Neuronal stem cell (in vitro differentiated cells): Measurements from ENCODE around the gene SPEM3.
"Not testable (repeated sequence)": the region's sequence is repeated elsewhere in the genome, so short reads cannot be mapped to it uniquely, and the experiment has no call there.

Source experiments
- DNase-seq: peaks from one replicate; pipeline ENCODE4 v3.0.0-alpha.2; 2013; ENCODE audit warnings: low spot score
- H2AFZ ChIP-seq: one replicate; pipeline ENCODE4 v1.6.1; 2013; ENCODE audit warnings: mild to moderate bottlenecking, low read length, inconsistent platforms
- H2AK5ac ChIP-seq: 2 replicates; pipeline ENCODE4 v1.6.1; 2013; ENCODE audit warnings: low read depth, mild to moderate bottlenecking, inconsistent platforms, low read length, moderate library complexity, mixed read lengths
- H2BK120ac ChIP-seq: 2 replicates; pipeline ENCODE4 v1.6.1; 2013; ENCODE audit warnings: low read depth, mild to moderate bottlenecking, inconsistent platforms, low read length, moderate library complexity, mixed read lengths
- H2BK12ac ChIP-seq: one replicate; pipeline ENCODE4 v1.6.1; 2013; ENCODE audit warnings: low read length, inconsistent platforms
- H2BK15ac ChIP-seq: 2 replicates; pipeline ENCODE4 v1.6.1; 2013; ENCODE audit warnings: mild to moderate bottlenecking, low read length, inconsistent platforms, mixed read lengths
- H2BK5ac ChIP-seq: one replicate; pipeline ENCODE4 v1.6.1; 2013; ENCODE audit warnings: inconsistent platforms, mild to moderate bottlenecking, low read length, moderate library complexity
- H3K14ac ChIP-seq: one replicate; pipeline ENCODE4 v1.6.1; 2013; ENCODE audit warnings: low read length, inconsistent platforms
- H3K18ac ChIP-seq: 2 replicates; pipeline ENCODE4 v1.6.1; 2013; ENCODE audit warnings: low read length, inconsistent platforms
- H3K23ac ChIP-seq: 2 replicates; pipeline ENCODE4 v1.6.1; 2013; ENCODE audit warnings: low read depth, mild to moderate bottlenecking, mixed read lengths, low read length, inconsistent platforms; ENCODE audit not compliant: poor library complexity
- H3K27ac ChIP-seq: replicated peaks from 3 replicates; pipeline ENCODE4 v1.5.1; 2013; ENCODE audit warnings: low read length, inconsistent platforms
- H3K27me3 ChIP-seq, 3 experiments: 2 replicates each; pipeline ENCODE4 v1.6.1; 2013; ENCODE audit warnings: low read length in 3 of 3, mild to moderate bottlenecking in 2 of 3, inconsistent platforms in 1 of 3, low read depth in 1 of 3, mixed read lengths in 1 of 3, moderate library complexity in 1 of 3; ENCODE audit not compliant: control insufficient read depth in 3 of 3, insufficient read depth in 3 of 3
- H3K36me3 ChIP-seq, 2 donors: replicated peaks in 1 of 2; 2 replicates each; pipeline ENCODE4 v1.6.1; 2013; ENCODE audit warnings: low read length in 2 of 2; ENCODE audit not compliant: control insufficient read depth in 2 of 2, insufficient read depth in 2 of 2
- H3K4ac ChIP-seq: 2 replicates; pipeline ENCODE4 v1.6.1; 2013; ENCODE audit warnings: inconsistent platforms, mild to moderate bottlenecking, low read length, moderate library complexity
- H3K4me1 ChIP-seq, 2 donors: 1 replicate in 1 of 2; 2 replicates in 1 of 2; pipeline ENCODE4 v1.6.1; 2013; ENCODE audit warnings: low read length in 2 of 2, low read depth in 1 of 2; ENCODE audit not compliant: control insufficient read depth in 2 of 2, insufficient read depth in 1 of 2
- H3K4me2 ChIP-seq: one replicate; pipeline ENCODE4 v1.6.1; 2013; ENCODE audit warnings: mild to moderate bottlenecking, low read length, inconsistent platforms; ENCODE audit not compliant: insufficient read depth, poor library complexity, severe bottlenecking
- H3K4me3 ChIP-seq, 2 donors: 2 replicates each; pipeline ENCODE4 v1.5.1; 2013; ENCODE audit warnings: low read length in 2 of 2, mild to moderate bottlenecking in 2 of 2, inconsistent platforms in 1 of 2, moderate library complexity in 1 of 2
- H3K79me1 ChIP-seq: one replicate; pipeline ENCODE4 v1.6.1; 2013; ENCODE audit warnings: low read depth, mild to moderate bottlenecking, inconsistent platforms, low read length, moderate library complexity
- H3K9ac ChIP-seq: one replicate; pipeline ENCODE4 v1.6.1; 2013; ENCODE audit warnings: mild to moderate bottlenecking, low read depth, low read length, inconsistent platforms; ENCODE audit not compliant: poor library complexity
- H3K9me3 ChIP-seq, 2 donors: replicated peaks in 1 of 2; 2 replicates each; pipeline versions ENCODE3 to v1.6.1; 2013; ENCODE audit warnings: low read length in 2 of 2, mild to moderate bottlenecking in 2 of 2, inconsistent platforms in 1 of 2, low read depth in 1 of 2, mixed read lengths in 1 of 2, moderate library complexity in 1 of 2; ENCODE audit not compliant: control insufficient read depth in 2 of 2, insufficient read depth in 1 of 2
- H4K8ac ChIP-seq: one replicate; pipeline ENCODE4 v1.6.1; 2013; ENCODE audit warnings: low read depth, mild to moderate bottlenecking, inconsistent platforms, low read length, moderate library complexity
- H4K91ac ChIP-seq: one replicate; pipeline ENCODE4 v1.6.1; 2013; ENCODE audit warnings: low read length, low read depth, mild to moderate bottlenecking, inconsistent platforms; ENCODE audit not compliant: poor library complexity
- WGBS, 2 donors: extraction: QIAGEN DNeasy Blood & Tissue Kit; methylation state at CpG; one replicate each; pipeline ENCODE4 v1.1.7; 2013; ENCODE audit warnings: missing lambda C conversion rate in 2 of 2, mixed read lengths in 1 of 2; ENCODE audit not compliant: insufficient read length in 2 of 2, insufficient replicate concordance in 1 of 2; ENCODE audit errors: extremely low coverage in 2 of 2; 5-methylcytosine and 5-hydroxymethylcytosine counted together

Gene SPEM3

DNA sequence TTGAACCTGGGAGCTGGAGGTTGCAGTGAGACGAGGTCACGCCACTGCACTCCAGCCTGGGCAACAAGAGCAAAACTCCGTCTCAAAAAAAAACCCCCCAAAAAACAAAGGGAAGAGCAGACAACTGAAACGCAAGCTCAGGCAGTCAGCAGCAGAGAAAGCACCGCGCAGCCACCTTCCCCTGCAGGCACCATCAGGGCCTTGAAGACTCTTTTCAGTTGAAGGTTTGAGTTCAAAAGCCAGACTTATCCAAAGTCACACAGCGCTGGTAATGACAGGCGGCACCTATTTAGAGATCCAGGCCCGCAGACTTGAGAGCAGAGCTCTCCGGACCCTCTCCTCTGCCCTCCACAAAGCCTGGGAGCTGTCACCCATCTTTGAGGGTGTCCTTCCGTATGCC lies 39.6 kb downstream of the SPEM3 start:
- H3K36me3 ChIP-seq: peaks cover 5 to 21% of the 10 kb centered on the region in 2 donors
- no peak overlapping the region for H4K91ac ChIP-seq
- no peak overlapping the region for H3K9ac ChIP-seq
- no peak overlapping the region for H3K27ac ChIP-seq
- H3K79me1 ChIP-seq: peaks cover 4% of the 10 kb centered on the region
- no peak overlapping the region for H3K4me3 ChIP-seq
- no peak overlapping the region for H3K4me2 ChIP-seq
- H4K8ac ChIP-seq: no peak overlapping the region
- no peak overlapping the region for H2BK12ac ChIP-seq
- H2BK5ac ChIP-seq: no peak overlapping the region
- no peaks in the 10 kb centered on the region for H3K9me3 ChIP-seq
- H3K23ac ChIP-seq: no peak overlapping the region
- no peak overlapping the region for H2BK15ac ChIP-seq
- no peak overlapping the region for H3K4ac ChIP-seq
- H3K18ac ChIP-seq: no peak overlapping the region
- no peak overlapping the region for H2AK5ac ChIP-seq
- no peak overlapping the region for H2BK120ac ChIP-seq
- no peak overlapping the region for H3K14ac ChIP-seq
- H2AFZ ChIP-seq: no peak overlapping the region
- no peak for DNase-seq
- WGBS, 2 donors: no CpG with 5 or more reads among the region's 11 CpGs
- H3K4me1 ChIP-seq: peaks cover 4 to 7% of the 10 kb centered on the region in 2 donors
- no peaks in the 10 kb centered on the region for H3K27me3 ChIP-seq

DNA sequence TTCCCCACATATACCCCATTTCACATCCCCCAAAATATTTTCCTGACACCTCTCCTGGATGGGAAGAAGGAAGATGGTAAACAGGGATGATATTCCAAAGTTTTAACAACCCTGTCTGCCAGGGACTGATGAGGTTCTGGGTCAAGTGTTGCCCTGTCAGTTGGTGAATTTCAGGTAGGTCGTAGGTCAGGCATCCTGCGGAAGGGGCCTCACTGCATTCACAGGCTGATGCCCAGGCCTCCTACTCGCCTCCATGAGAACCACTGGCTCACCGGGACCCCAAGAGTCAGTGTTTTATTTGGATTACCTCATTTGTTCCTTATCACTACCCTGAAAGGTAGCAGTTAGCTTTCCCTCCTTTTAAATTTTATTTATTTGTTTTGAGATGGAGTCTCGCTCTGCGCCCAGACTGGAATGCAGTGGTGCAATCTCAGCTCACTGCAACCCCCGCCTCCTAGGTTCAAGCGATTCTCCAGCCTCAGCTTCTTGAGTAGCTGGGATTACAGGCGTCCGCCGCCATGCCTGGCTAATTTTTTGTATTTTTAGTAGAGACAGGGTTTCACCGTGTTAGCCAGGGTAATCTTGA lies 40.2 kb downstream of the SPEM3 start:
- Histone ChIP-seq H4K8ac (no peak overlapping the region), H3K18ac (no peak overlapping the region), H2BK5ac (no peak overlapping the region), H2BK120ac (no peak overlapping the region), H3K36me3 (peaks cover 3 to 15% of the 10 kb centered on the region in 2 donors), H3K27ac (no peak overlapping the region), H3K4ac (no peak overlapping the region), H2BK15ac (no peak overlapping the region), H2BK12ac (no peak overlapping the region), H3K9ac (no peak overlapping the region), H2AFZ (no peak overlapping the region), H4K91ac (no peak overlapping the region), H3K79me1 (peaks cover 4% of the 10 kb centered on the region), H3K27me3 (no peaks in the 10 kb centered on the region), H3K9me3 (no peaks in the 10 kb centered on the region), H3K4me2 (no peak overlapping the region), H3K14ac (no peak overlapping the region), H3K4me3 (no peak overlapping the region), H3K4me1 (peaks cover 4 to 7% of the 10 kb centered on the region in 2 donors), H2AK5ac (no peak overlapping the region), H3K23ac (no peak overlapping the region)
- no peak for DNase-seq
- WGBS, 2 donors: no CpG with 5 or more reads among the region's 12 CpGs

DNA sequence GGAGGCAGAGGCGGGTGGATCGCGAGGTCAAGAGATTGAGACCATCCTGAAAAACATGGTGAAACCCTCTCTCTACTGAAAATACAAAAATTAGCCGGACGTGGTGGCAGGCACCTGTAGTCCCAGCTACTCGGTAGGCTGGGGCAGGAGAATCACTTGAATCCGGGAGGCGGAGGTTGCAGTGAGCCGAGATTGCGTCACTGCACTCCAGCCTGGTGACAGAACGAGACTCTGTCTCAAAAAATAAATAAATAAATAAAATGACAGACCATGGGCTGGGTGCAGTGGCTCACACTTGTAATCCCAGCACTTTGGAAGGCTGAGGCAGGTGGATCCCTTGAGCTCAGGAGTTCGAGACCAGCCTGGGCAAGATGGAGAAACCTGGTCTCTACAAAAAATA lies 41.2 kb downstream of the SPEM3 start:
- not testable (repeated sequence) for H3K18ac ChIP-seq, H3K4me3 ChIP-seq

DNA sequence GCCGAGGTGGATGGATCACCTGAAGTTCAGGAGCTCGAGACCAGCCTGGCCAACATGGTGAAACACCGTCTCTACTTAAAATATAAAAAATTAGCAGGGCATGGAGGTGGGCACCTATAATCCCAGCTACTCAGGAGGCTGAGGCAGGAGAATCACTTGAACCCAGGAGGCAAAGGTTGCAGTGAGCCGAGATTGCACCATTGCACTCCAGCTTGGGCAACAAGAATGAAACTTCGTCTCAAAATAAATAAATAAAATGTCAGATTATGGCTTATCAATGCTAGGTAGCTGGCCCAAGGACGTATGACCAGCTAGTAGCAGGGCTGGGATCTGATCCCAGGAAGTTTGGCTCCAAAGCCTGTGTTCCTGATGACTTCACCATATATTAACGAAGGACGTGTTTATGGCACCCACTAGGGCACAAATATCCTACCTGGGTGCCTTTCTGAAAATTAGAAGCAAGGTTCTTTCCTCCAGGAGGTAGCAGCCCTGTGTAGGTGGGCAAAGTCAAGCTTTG lies 41.9 kb downstream of the SPEM3 start:
- not testable (repeated sequence) for DNase-seq, H2AK5ac ChIP-seq, H3K27me3 ChIP-seq, H3K9me3 ChIP-seq, H4K91ac ChIP-seq, H3K27ac ChIP-seq, H2BK15ac ChIP-seq, H3K4me1 ChIP-seq, H2AFZ ChIP-seq, H3K4me3 ChIP-seq, H3K79me1 ChIP-seq, H3K14ac ChIP-seq, H2BK5ac ChIP-seq, H3K4me2 ChIP-seq, H3K4ac ChIP-seq, H3K18ac ChIP-seq, H2BK120ac ChIP-seq, H3K23ac ChIP-seq, H2BK12ac ChIP-seq, H4K8ac ChIP-seq, H3K9ac ChIP-seq
- peaks cover 2 to 11% of the 10 kb centered on the region in 2 donors for H3K36me3 ChIP-seq
- WGBS, 2 donors: no CpG with 5 or more reads among the region's 8 CpGs

More for the DNA sequence above, 41.2 kb downstream of the SPEM3 start:
- peaks cover 2 to 13% of the 10 kb centered on the region in 2 donors for H3K36me3 ChIP-seq
- no CpG with 5 or more reads among the region's 12 CpGs for WGBS, 2 donors
- not testable (repeated sequence) for H2BK120ac ChIP-seq, H3K4me1 ChIP-seq, H4K91ac ChIP-seq, H2BK15ac ChIP-seq, H3K4ac ChIP-seq, H3K27ac ChIP-seq, H2BK12ac ChIP-seq, H2AK5ac ChIP-seq, H2BK5ac ChIP-seq, H3K79me1 ChIP-seq, H3K27me3 ChIP-seq, H3K14ac ChIP-seq, DNase-seq, H3K9me3 ChIP-seq, H4K8ac ChIP-seq, H3K4me2 ChIP-seq, H2AFZ ChIP-seq, H3K9ac ChIP-seq, H3K23ac ChIP-seq
